ENCODE data around the gene TAS1R1. TPM values are rescaled to one million over a fixed set of nuclear protein-coding genes. Genes with fewer than 3 reads are reported as not detected.
"Not testable (repeated sequence)": the region's sequence is repeated elsewhere in the genome, so short reads cannot be mapped to it uniquely, and the experiment has no call there.

Gene TAS1R1
- total RNA-seq, 2 experiments from 2014 or later, result not detected

- CTCF ChIA-PET, result interaction anchor here (0.6 kb wide), 2 partner anchors 88 to 91 kb away, joined by 3 to 5 read pairs; no protein-coding TSS in a partner anchor
- intact Hi-C loops (cut with micrococcal nuclease), result no loop called here
- Mint-ChIP-seq H3K4me1 (ENCODE audit: low read depth) (peaks cover 13% of the 10 kb centered on the region), H3K36me3 (ENCODE audit: low read depth) (no peaks in the 10 kb centered on the region), H3K9me3 (no peaks in the 10 kb centered on the region), H3K27me3 (ENCODE audit: low read depth) (no peaks in the 10 kb centered on the region), H3K4me3 (no peak overlapping the region), H3K27ac (no peak overlapping the region)
- no peak for DNase-seq
Measured at GRCh38 chr1:6557597-6557996, 2.5 kb downstream of the TAS1R1 start.

- H3K9me3 Mint-ChIP-seq; H3K4me1 Mint-ChIP-seq (ENCODE audit: low read depth); H3K27me3 Mint-ChIP-seq (ENCODE audit: low read depth); DNase-seq; H3K27ac Mint-ChIP-seq; H3K4me3 Mint-ChIP-seq; intact Hi-C loops (cut with micrococcal nuclease); H3K36me3 Mint-ChIP-seq (ENCODE audit: low read depth): not testable (repeated sequence)
- CTCF ChIA-PET, result interaction anchor here (0.6 to 0.7 kb wide), 2 partner anchors 72 to 217 kb away, joined by 3 read pairs; no protein-coding TSS in a partner anchor
Measured at GRCh38 chr1:6559161-6559560, 4.1 kb downstream of the TAS1R1 start.

GRCh38 chr1:6560267-6560666 is 5.2 kb downstream of the TAS1R1 start:
- no peaks in the 10 kb centered on the region for H3K36me3 Mint-ChIP-seq (ENCODE audit: low read depth)
- no peak overlapping the region for H3K27ac Mint-ChIP-seq
- H3K4me1 Mint-ChIP-seq (ENCODE audit: low read depth), result no peaks in the 10 kb centered on the region
- no peak overlapping the region for H3K4me3 Mint-ChIP-seq
- CTCF ChIA-PET, result no interaction called here
- DNase-seq, result no peak
- intact Hi-C loops (cut with micrococcal nuclease), result no loop called here
- no peaks in the 10 kb centered on the region for H3K27me3 Mint-ChIP-seq (ENCODE audit: low read depth)
- H3K9me3 Mint-ChIP-seq, result no peaks in the 10 kb centered on the region

- Mint-ChIP-seq H3K4me3 (no peak overlapping the region), H3K4me1 (ENCODE audit: low read depth) (no peaks in the 10 kb centered on the region), H3K27me3 (ENCODE audit: low read depth) (no peaks in the 10 kb centered on the region), H3K27ac (no peak overlapping the region), H3K36me3 (ENCODE audit: low read depth) (no peaks in the 10 kb centered on the region), H3K9me3 (peaks cover 9% of the 10 kb centered on the region)
- CTCF ChIA-PET, result interaction anchor here (0.6 kb wide), 1 partner anchor 19 kb away, joined by 3 read pairs; no protein-coding TSS in a partner anchor
- intact Hi-C loops (cut with micrococcal nuclease), result no loop called here
- DNase-seq, result no peak
Measured at GRCh38 chr1:6569033-6569432, 13.9 kb downstream of the TAS1R1 start.

- Mint-ChIP-seq H3K27ac (no peak overlapping the region), H3K4me3 (no peak overlapping the region), H3K9me3 (peaks cover 9% of the 10 kb centered on the region), H3K27me3 (ENCODE audit: low read depth) (no peaks in the 10 kb centered on the region), H3K36me3 (ENCODE audit: low read depth) (no peaks in the 10 kb centered on the region), H3K4me1 (ENCODE audit: low read depth) (no peaks in the 10 kb centered on the region)
- DNase-seq, result no peak
- intact Hi-C loops (cut with micrococcal nuclease), result no loop called here
- CTCF ChIA-PET, result no interaction called here
Measured at GRCh38 chr1:6570100-6570499, 15.0 kb downstream of the TAS1R1 start.

- H3K4me3 Mint-ChIP-seq, result no peak overlapping the region
- CTCF ChIA-PET, result no interaction called here
- no peak for DNase-seq
- no peaks in the 10 kb centered on the region for H3K36me3 Mint-ChIP-seq (ENCODE audit: low read depth)
- intact Hi-C loops (cut with micrococcal nuclease), result no loop called here
- no peaks in the 10 kb centered on the region for H3K4me1 Mint-ChIP-seq (ENCODE audit: low read depth)
- peaks cover 9% of the 10 kb centered on the region for H3K9me3 Mint-ChIP-seq
- H3K27ac Mint-ChIP-seq, result no peak overlapping the region
- H3K27me3 Mint-ChIP-seq (ENCODE audit: low read depth), result no peaks in the 10 kb centered on the region
Measured at GRCh38 chr1:6570987-6571386, 15.9 kb downstream of the TAS1R1 start.

GRCh38 chr1:6572653-6573383 is 17.7 kb downstream of the TAS1R1 start:
- CTCF ChIA-PET, result interaction anchor here (0.7 to 0.8 kb wide), 2 partner anchors 11 to 1214 kb away, joined by 3 to 4 read pairs; no protein-coding TSS in a partner anchor
- Mint-ChIP-seq H3K4me1 (ENCODE audit: low read depth) (no peaks in the 10 kb centered on the region), H3K4me3 (no peak overlapping the region), H3K27me3 (ENCODE audit: low read depth) (no peaks in the 10 kb centered on the region), H3K27ac (no peak overlapping the region), H3K9me3 (peaks cover 9% of the 10 kb centered on the region), H3K36me3 (ENCODE audit: low read depth) (no peaks in the 10 kb centered on the region)
- DNase-seq, result no peak
- intact Hi-C loops (cut with micrococcal nuclease), result no loop called here

- Mint-ChIP-seq H3K4me1 (ENCODE audit: low read depth) (peaks cover 2% of the 10 kb centered on the region), H3K9me3 (peaks cover 9% of the 10 kb centered on the region), H3K27ac (no peak overlapping the region), H3K4me3 (no peak overlapping the region), H3K36me3 (ENCODE audit: low read depth) (no peaks in the 10 kb centered on the region), H3K27me3 (ENCODE audit: low read depth) (no peaks in the 10 kb centered on the region)
- CTCF ChIA-PET, result interaction anchor here (0.6 kb wide), 1 partner anchor 12 kb away, joined by 4 read pairs; no protein-coding TSS in a partner anchor
- no peak for DNase-seq
- intact Hi-C loops (cut with micrococcal nuclease), result no loop called here
Measured at GRCh38 chr1:6574025-6574620, 19.0 kb downstream of the TAS1R1 start.

GRCh38 chr1:6574818-6575217 is 19.7 kb downstream of the TAS1R1 start:
- Mint-ChIP-seq H3K36me3 (ENCODE audit: low read depth) (peaks cover under 1% of the 10 kb centered on the region), H3K4me1 (ENCODE audit: low read depth) (peaks cover 9% of the 10 kb centered on the region), H3K4me3 (no peak overlapping the region), H3K27ac (no peak overlapping the region), H3K27me3 (ENCODE audit: low read depth) (no peaks in the 10 kb centered on the region), H3K9me3 (peaks cover 9% of the 10 kb centered on the region)
- intact Hi-C loops (cut with micrococcal nuclease), result no loop called here
- no peak for DNase-seq
- CTCF ChIA-PET, result interaction anchor here (0.7 kb wide), 1 partner anchor 207 kb away, joined by 3 read pairs; no protein-coding TSS in a partner anchor

GRCh38 chr1:6577831-6578525 is 22.9 kb downstream of the TAS1R1 start:
- Mint-ChIP-seq H3K27me3 (ENCODE audit: low read depth) (no peaks in the 10 kb centered on the region), H3K4me1 (ENCODE audit: low read depth) (peaks cover 32% of the 10 kb centered on the region), H3K9me3 (no peaks in the 10 kb centered on the region), H3K4me3 (no peak overlapping the region), H3K27ac (no peak overlapping the region), H3K36me3 (ENCODE audit: low read depth) (peaks cover 4% of the 10 kb centered on the region)
- intact Hi-C loops (cut with micrococcal nuclease), result loop anchor here (2.0 kb wide), 1 partner anchor 47 kb away; the partner anchor contains the start of gene THAP3
- no peak for DNase-seq
- CTCF ChIA-PET, result no interaction called here

GRCh38 chr1:6578624-6579373 is 23.7 kb downstream of the TAS1R1 start:
- Mint-ChIP-seq H3K27ac (peak overlapping the region; percentile 94), H3K36me3 (ENCODE audit: low read depth) (peaks cover 4% of the 10 kb centered on the region), H3K27me3 (ENCODE audit: low read depth) (no peaks in the 10 kb centered on the region), H3K4me3 (peak overlapping the region; percentile 97), H3K4me1 (ENCODE audit: low read depth) (peaks cover 32% of the 10 kb centered on the region), H3K9me3 (no peaks in the 10 kb centered on the region)
- intact Hi-C loops (cut with micrococcal nuclease), result loop anchor here (1.0 to 2.0 kb wide), 4 partner anchors 23 to 46 kb away; partner anchors contain the start of genes NOL9, PHF13 and THAP3
- CTCF ChIA-PET, result no interaction called here
- DNase-seq, result no peak

Data from activated naive CD4-positive, alpha-beta T cell treated with anti-CD3 and anti-CD28 coated beads for 36 hours (primary cell).